CD4-positive, alpha-beta memory T cell (primary cell): ENCODE data around the gene PDPR. TPM values are rescaled to one million over a fixed set of nuclear protein-coding genes. Genes with fewer than 3 reads are reported as not detected.
A peak's percentile ranks its signal among the peaks of the same experiment; 100 is the strongest.
"Not testable (repeated sequence)": the region's sequence is repeated elsewhere in the genome, so short reads cannot be mapped to it uniquely, and the experiment has no call there.

Experiments used
- CTCF ChIA-PET: fragments of 350-600 bp; sonication (Branson Sonifier 250); formaldehyde crosslinking; loops from one replicate; lab custom pipeline; 2021; ENCODE audit warnings: inconsistent platforms; ENCODE audit not compliant: partially characterized antibody; lab: Charles Lee
- POLR2A ChIA-PET: fragments of 350-600 bp; sonication (Branson Sonifier 250); formaldehyde crosslinking; loops from one replicate; lab custom pipeline; 2021; ENCODE audit not compliant: partially characterized antibody; lab: Charles Lee
- DNase-seq, 5 donors: peaks; one replicate each; pipeline versions ENCODE4 v3.0.0 to v3.0.0-alpha.2; 2020 to 2022; ENCODE audit warnings: mixed read lengths in 1 of 5
- H3K27ac ChIP-seq: one replicate; pipeline ENCODE4 v1.7.0; 2013; ENCODE audit warnings: low read depth, low read length
- H3K27me3 ChIP-seq: 2 replicates; pipeline ENCODE4 v1.7.0; 2013; ENCODE audit warnings: mild to moderate bottlenecking, low read length, moderate library complexity; ENCODE audit not compliant: insufficient read depth
- H3K36me3 ChIP-seq: 2 replicates; pipeline ENCODE4 v1.7.0; 2013; ENCODE audit warnings: mild to moderate bottlenecking, low read length, moderate library complexity; ENCODE audit not compliant: insufficient read depth
- H3K4me1 ChIP-seq: 2 replicates; pipeline ENCODE4 v1.7.0; 2013; ENCODE audit warnings: mild to moderate bottlenecking, low read length, moderate library complexity; ENCODE audit not compliant: insufficient read depth
- H3K4me3 ChIP-seq, 2 donors: one replicate each; pipeline ENCODE4 v1.7.0; 2013; ENCODE audit warnings: low read length in 2 of 2, mild to moderate bottlenecking in 1 of 2
- H3K9me3 ChIP-seq, 2 donors: one replicate each; pipeline ENCODE4 v1.7.0; 2013; ENCODE audit warnings: low read length in 2 of 2, control low read depth in 1 of 2; ENCODE audit not compliant: control insufficient read depth in 1 of 2
- H3K27ac Mint-ChIP-seq, 7 donors: one replicate each; pipeline ENCODE4 v1.8.0; 2020 to 2021; ENCODE audit warnings: mixed read lengths in 7 of 7, mild to moderate bottlenecking in 6 of 7, inconsistent platforms in 3 of 7, moderate library complexity in 3 of 7
- H3K27me3 Mint-ChIP-seq, 2 donors: one replicate each; pipeline ENCODE4 v1.8.0; 2020 to 2021; ENCODE audit warnings: mixed read lengths in 2 of 2
- H3K36me3 Mint-ChIP-seq, 2 donors: one replicate each; pipeline ENCODE4 v1.8.0; 2020 to 2021; ENCODE audit warnings: mixed read lengths in 2 of 2, inconsistent platforms in 1 of 2, mild to moderate bottlenecking in 1 of 2
- H3K4me1 Mint-ChIP-seq, 4 donors: one replicate each; pipeline ENCODE4 v1.8.0; 2020 to 2021; ENCODE audit warnings: mixed read lengths in 4 of 4, mild to moderate bottlenecking in 1 of 4
- H3K4me3 Mint-ChIP-seq, 8 donors: one replicate each; pipeline ENCODE4 v1.8.0; 2020 to 2021; ENCODE audit warnings: mixed read lengths in 8 of 8, mild to moderate bottlenecking in 7 of 8, moderate library complexity in 6 of 8, inconsistent platforms in 3 of 8
- H3K9me3 Mint-ChIP-seq, 8 donors: one replicate each; pipeline ENCODE4 v1.8.0; 2020 to 2021; ENCODE audit warnings: mixed read lengths in 8 of 8, mild to moderate bottlenecking in 5 of 8, inconsistent platforms in 3 of 8, moderate library complexity in 1 of 8
- intact Hi-C: fragments of 100-400 bp; cut with micrococcal nuclease; formaldehyde crosslinking; loops from one replicate; pipeline ENCODE4 v1.15.1; 2023
- polyA plus RNA-seq, 2 donors: library from polyadenylated mRNA; unstranded; fragments of 300-500 nt; fragmentation: Illumina TruSeq; gene quantifications; one replicate each; pipeline ENCODE4 v1.2.3, GENCODE V29; 2021
- total RNA-seq, 2 experiments: library from RNA; stranded (reverse); gene quantifications; one replicate each; pipeline ENCODE4 v1.2.3, GENCODE V29; 2021

PDPR gene
- total and polyA plus RNA-seq, 4 experiments from 2014 or later = 4.4 to 37.0 (median 23.8) TPM

- POLR2A ChIA-PET, H3K4me3 Mint-ChIP-seq, H3K4me3 ChIP-seq, H3K4me1 ChIP-seq, H3K27me3 ChIP-seq, H3K4me1 Mint-ChIP-seq, H3K9me3 ChIP-seq, H3K27ac ChIP-seq, intact Hi-C loops, H3K9me3 Mint-ChIP-seq, DNase-seq, H3K27me3 Mint-ChIP-seq: not testable (repeated sequence)
- Mint-ChIP-seq H3K36me3 (peaks cover 63 to 66% of the 10 kb centered on the region in 2 donors), H3K27ac (peak overlapping the region in 2 of 7 donors; percentile 15 to 37)
- CTCF ChIA-PET = interaction anchor here (1.0 kb wide), 1 partner anchor 12 kb away, joined by 3 read pairs; no protein-coding TSS in a partner anchor
- peaks cover 47% of the 10 kb centered on the region for H3K36me3 ChIP-seq
Observed at GRCh38 chr16:70149296-70149695, 35.2 kb downstream of the PDPR start.

GRCh38 chr16:70151391-70151790 is 37.3 kb downstream of the PDPR start:
- peaks cover 0 to 1% (median 0%) of the 10 kb centered on the region in 4 donors for H3K4me1 Mint-ChIP-seq

GRCh38 chr16:70151941-70152509 is 37.9 kb downstream of the PDPR start:
- POLR2A ChIA-PET = no interaction called here
- no peak overlapping the region for H3K4me3 Mint-ChIP-seq
- no peak overlapping the region for H3K4me3 ChIP-seq
- no peak for DNase-seq
- no peaks in the 10 kb centered on the region for H3K9me3 ChIP-seq
- H3K4me1 Mint-ChIP-seq = peaks cover 0 to 1% (median 0%) of the 10 kb centered on the region in 4 donors
- peaks cover 56 to 62% of the 10 kb centered on the region in 2 donors for H3K36me3 Mint-ChIP-seq
- intact Hi-C loops = no loop called here
- H3K9me3 Mint-ChIP-seq = no peaks in the 10 kb centered on the region
- H3K27ac ChIP-seq = no peak overlapping the region
- peaks cover 55% of the 10 kb centered on the region for H3K36me3 ChIP-seq
- no peaks in the 10 kb centered on the region for H3K27me3 Mint-ChIP-seq
- CTCF ChIA-PET = interaction anchor here (1.3 to 2.0 kb wide), 2 partner anchors 11 to 13 kb away, joined by 3 to 8 read pairs; no protein-coding TSS in a partner anchor
- H3K27ac Mint-ChIP-seq = peak overlapping the region in 2 of 7 donors; percentile 4 to 35
- H3K4me1 ChIP-seq = no peaks in the 10 kb centered on the region
- no peaks in the 10 kb centered on the region for H3K27me3 ChIP-seq

More at GRCh38 chr16:70151391-70151790, 37.3 kb downstream of the PDPR start:
- intact Hi-C loops = no loop called here
- Histone ChIP-seq H3K27ac (no peak overlapping the region), H3K4me3 (no peak overlapping the region), H3K9me3 (no peaks in the 10 kb centered on the region), H3K27me3 (no peaks in the 10 kb centered on the region), H3K4me1 (no peaks in the 10 kb centered on the region), H3K36me3 (peaks cover 49% of the 10 kb centered on the region)
- Mint-ChIP-seq H3K9me3 (no peaks in the 10 kb centered on the region), H3K36me3 (peaks cover 56 to 62% of the 10 kb centered on the region in 2 donors), H3K27ac (peak overlapping the region in 4 of 7 donors; percentile 4 to 45 (median 24)), H3K27me3 (no peaks in the 10 kb centered on the region), H3K4me3 (no peak overlapping the region)
- no peak for DNase-seq
- CTCF ChIA-PET = interaction anchor here (1.3 to 2.0 kb wide), 2 partner anchors 12 to 14 kb away, joined by 3 to 8 read pairs; no protein-coding TSS in a partner anchor
- POLR2A ChIA-PET = no interaction called here

GRCh38 chr16:70152578-70153302 is 38.6 kb downstream of the PDPR start:
- no peak for DNase-seq
- Mint-ChIP-seq H3K27ac (peak overlapping the region in 2 of 7 donors; percentile 15 to 61), H3K27me3 (no peaks in the 10 kb centered on the region), H3K36me3 (peaks cover 54 to 60% of the 10 kb centered on the region in 2 donors), H3K9me3 (no peaks in the 10 kb centered on the region), H3K4me3 (no peak overlapping the region), H3K4me1 (peaks cover 0 to 1% (median 0%) of the 10 kb centered on the region in 4 donors)
- intact Hi-C loops = no loop called here
- POLR2A ChIA-PET = no interaction called here
- Histone ChIP-seq H3K9me3 (no peaks in the 10 kb centered on the region), H3K27ac (no peak overlapping the region), H3K4me1 (no peaks in the 10 kb centered on the region), H3K36me3 (peaks cover 62% of the 10 kb centered on the region), H3K27me3 (no peaks in the 10 kb centered on the region), H3K4me3 (no peak overlapping the region)
- CTCF ChIA-PET = interaction anchor here (0.9 to 2.0 kb wide), 2 partner anchors 10 to 12 kb away, joined by 3 to 8 read pairs; no protein-coding TSS in a partner anchor

- not testable (repeated sequence) for H3K4me3 Mint-ChIP-seq
- CTCF ChIA-PET = interaction anchor here (0.9 to 1.0 kb wide), 2 partner anchors 10 to 13 kb away, joined by 3 read pairs; no protein-coding TSS in a partner anchor
Observed at GRCh38 chr16:70154736-70155135, 40.6 kb downstream of the PDPR start.

GRCh38 chr16:70156207-70156978 is 42.3 kb downstream of the PDPR start:
- Mint-ChIP-seq H3K36me3 (peaks cover 27 to 30% of the 10 kb centered on the region in 2 donors), H3K27ac (peak overlapping the region in 2 of 7 donors; percentile 44 to 57), H3K4me1 (no peaks in the 10 kb centered on the region), H3K4me3 (no peak overlapping the region), H3K9me3 (no peaks in the 10 kb centered on the region), H3K27me3 (no peaks in the 10 kb centered on the region)
- no peaks in the 10 kb centered on the region for H3K9me3 ChIP-seq
- intact Hi-C loops = no loop called here
- ChIA-PET POLR2A (no interaction called here), CTCF (no interaction called here)
- no peak for DNase-seq
- no peak overlapping the region for H3K4me3 ChIP-seq
- H3K27ac ChIP-seq = no peak overlapping the region
- H3K27me3 ChIP-seq = no peaks in the 10 kb centered on the region
- no peaks in the 10 kb centered on the region for H3K4me1 ChIP-seq
- H3K36me3 ChIP-seq = peaks cover 72% of the 10 kb centered on the region

More at GRCh38 chr16:70154736-70155135, 40.6 kb downstream of the PDPR start:
- H3K9me3 ChIP-seq, H3K9me3 Mint-ChIP-seq, DNase-seq, POLR2A ChIA-PET, H3K27ac ChIP-seq, H3K4me1 ChIP-seq, intact Hi-C loops, H3K4me3 ChIP-seq, H3K4me1 Mint-ChIP-seq, H3K27me3 Mint-ChIP-seq, H3K27me3 ChIP-seq: not testable (repeated sequence)
- H3K36me3 ChIP-seq = peaks cover 75% of the 10 kb centered on the region
- Mint-ChIP-seq H3K36me3 (peaks cover 39 to 44% of the 10 kb centered on the region in 2 donors), H3K27ac (peak overlapping the region in 1 of 7 donors; percentile 42)

GRCh38 chr16:70157105-70157476 is 43.0 kb downstream of the PDPR start:
- Histone ChIP-seq H3K4me1 (no peaks in the 10 kb centered on the region), H3K9me3 (no peaks in the 10 kb centered on the region), H3K27ac (no peak overlapping the region), H3K4me3 (no peak overlapping the region), H3K36me3 (peaks cover 72% of the 10 kb centered on the region), H3K27me3 (no peaks in the 10 kb centered on the region)
- ChIA-PET POLR2A (no interaction called here), CTCF (no interaction called here)
- no peaks in the 10 kb centered on the region for H3K4me1 Mint-ChIP-seq
- H3K27ac Mint-ChIP-seq = peak overlapping the region in 1 of 7 donors; percentile 25
- H3K4me3 Mint-ChIP-seq = no peak overlapping the region
- intact Hi-C loops = no loop called here
- peaks cover 23 to 24% of the 10 kb centered on the region in 2 donors for H3K36me3 Mint-ChIP-seq
- H3K27me3 Mint-ChIP-seq = no peaks in the 10 kb centered on the region
- DNase-seq = no peak
- no peaks in the 10 kb centered on the region for H3K9me3 Mint-ChIP-seq
